T-helper 1 cell treated with Interleukin-12 subunit alpha and Interleukin-12 subunit beta and Interleukin-4 antibody, amounts not matched to agents 30 μg/mL and 1 μg/mL, for 36 hours (primary cell): ENCODE measurements around the gene SEPHS2.
"Not testable (repeated sequence)": the region's sequence is repeated elsewhere in the genome, so short reads cannot be mapped to it uniquely, and the experiment has no call there.

Experiments used
- H3K27ac Mint-ChIP-seq: one replicate; pipeline ENCODE4 v1.8.0; 2021; ENCODE audit warnings: mild to moderate bottlenecking, mixed read lengths
- H3K27me3 Mint-ChIP-seq: one replicate; pipeline ENCODE4 v1.8.0; 2021; ENCODE audit warnings: low read depth, mixed read lengths
- H3K36me3 Mint-ChIP-seq: one replicate; pipeline ENCODE4 v1.8.0; 2021; ENCODE audit warnings: low read depth, mixed read lengths
- H3K4me1 Mint-ChIP-seq: one replicate; pipeline ENCODE4 v1.8.0; 2021; ENCODE audit warnings: low read depth, mixed read lengths
- H3K4me3 Mint-ChIP-seq: one replicate; pipeline ENCODE4 v1.8.0; 2021; ENCODE audit warnings: mild to moderate bottlenecking, moderate library complexity, mixed read lengths
- H3K9me3 Mint-ChIP-seq: one replicate; pipeline ENCODE4 v1.8.0; 2021; ENCODE audit warnings: mixed read lengths

SEPHS2 gene

DNA sequence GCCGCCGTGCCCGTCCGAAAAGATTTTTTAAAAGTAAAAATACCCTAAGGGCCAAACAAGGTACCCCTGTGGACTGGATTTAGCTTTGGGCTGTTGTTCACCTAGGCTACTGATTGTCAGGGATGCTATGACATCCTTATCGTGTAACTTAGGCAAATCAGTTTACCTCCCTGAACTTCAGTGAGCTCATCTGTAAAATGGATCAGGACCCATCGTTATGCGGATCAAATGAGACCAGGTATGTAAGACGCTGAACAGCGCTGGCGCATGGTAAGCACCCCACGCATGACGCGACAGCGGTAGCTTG lies 38.9 kb downstream of the SEPHS2 start:
- Mint-ChIP-seq H3K9me3 (no peaks in the 10 kb centered on the region), H3K27ac (peak overlapping the region; percentile 93), H3K27me3 (no peaks in the 10 kb centered on the region), H3K36me3 (no peaks in the 10 kb centered on the region), H3K4me3 (peak overlapping the region; percentile 98), H3K4me1 (peaks cover 22% of the 10 kb centered on the region)

GRCh38 chr16:30401768-30402425 lies 43.8 kb downstream of the SEPHS2 start:
- Mint-ChIP-seq H3K4me3 (peak overlapping the region; percentile 84), H3K9me3 (no peaks in the 10 kb centered on the region), H3K36me3 (peaks cover 9% of the 10 kb centered on the region), H3K4me1 (peaks cover 24% of the 10 kb centered on the region), H3K27me3 (no peaks in the 10 kb centered on the region), H3K27ac (no peak overlapping the region)

GRCh38 chr16:30399435-30400186 lies 46.1 kb downstream of the SEPHS2 start:
- Mint-ChIP-seq H3K9me3 (no peaks in the 10 kb centered on the region), H3K27me3 (no peaks in the 10 kb centered on the region), H3K4me3 (peak overlapping the region; percentile 84), H3K4me1 (peaks cover 32% of the 10 kb centered on the region), H3K36me3 (peaks cover 14% of the 10 kb centered on the region), H3K27ac (peak overlapping the region; percentile 69)

DNA sequence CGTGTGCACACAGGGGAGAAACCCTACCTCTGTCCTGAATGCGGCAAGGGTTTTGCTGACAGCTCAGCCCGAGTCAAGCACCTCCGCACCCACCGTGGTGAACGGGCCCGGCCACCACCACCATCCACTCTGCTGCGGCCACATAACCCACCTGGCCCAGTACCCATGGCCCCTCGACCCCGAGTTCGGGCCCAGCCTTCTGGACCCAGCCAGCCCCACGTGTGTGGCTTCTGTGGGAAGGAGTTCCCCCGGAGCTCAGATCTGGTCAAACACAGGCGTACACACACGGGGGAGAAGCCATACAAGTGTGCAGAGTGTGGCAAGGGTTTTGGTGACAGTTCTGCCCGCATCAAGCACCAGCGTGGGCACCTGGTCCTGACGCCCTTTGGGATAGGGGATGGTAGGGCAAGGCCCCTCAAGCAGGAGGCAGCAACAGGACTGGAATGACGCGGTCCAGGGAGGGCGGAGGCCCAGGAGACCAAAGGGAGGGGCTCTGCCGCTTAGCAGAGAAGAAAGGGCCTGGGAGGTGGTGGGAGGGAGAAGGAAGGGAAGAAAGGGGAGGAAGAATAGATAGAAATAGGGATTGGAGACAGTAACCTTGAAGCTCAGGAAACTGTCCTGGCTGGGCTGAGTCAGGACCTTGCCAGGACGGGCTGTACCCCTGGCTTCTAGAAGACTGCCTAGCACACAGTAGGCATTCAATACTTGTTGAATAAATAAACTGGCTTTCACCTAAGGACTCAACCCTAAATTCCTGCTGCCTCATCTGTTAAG lies 46.8 kb downstream of the SEPHS2 start:
- H3K9me3 Mint-ChIP-seq, result no peaks in the 10 kb centered on the region
- peaks cover 14% of the 10 kb centered on the region for H3K36me3 Mint-ChIP-seq
- no peak overlapping the region for H3K27ac Mint-ChIP-seq
- no peaks in the 10 kb centered on the region for H3K27me3 Mint-ChIP-seq
- H3K4me1 Mint-ChIP-seq, result peaks cover 35% of the 10 kb centered on the region
- peak overlapping the region; percentile 84 for H3K4me3 Mint-ChIP-seq

- Mint-ChIP-seq H3K27ac (no peak overlapping the region), H3K4me3 (no peak overlapping the region), H3K4me1 (peaks cover 35% of the 10 kb centered on the region)
Observed at GRCh38 chr16:30397776-30398660, 47.7 kb downstream of the SEPHS2 start.

DNA sequence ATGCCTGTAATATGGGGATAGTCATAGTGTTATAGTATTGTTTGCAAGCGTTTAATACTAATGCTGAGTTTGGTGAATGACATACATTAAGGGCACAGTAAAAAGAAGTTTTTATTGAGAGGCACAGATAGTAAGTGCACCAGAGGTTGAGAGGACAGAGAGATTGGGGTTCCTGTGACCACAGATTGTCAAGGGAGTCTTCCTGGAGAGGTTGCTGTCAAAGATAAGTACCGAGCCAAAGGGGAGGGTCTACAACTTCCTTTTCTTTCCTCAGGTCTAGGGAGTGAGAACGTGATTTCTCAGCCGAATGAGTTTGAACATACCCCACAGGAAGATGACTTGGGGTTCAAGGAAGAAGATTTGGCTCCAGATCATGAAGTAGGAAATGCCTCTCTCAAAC lies 48.6 kb downstream of the SEPHS2 start:
- peak overlapping the region; percentile 90 for H3K4me3 Mint-ChIP-seq
- peaks cover 35% of the 10 kb centered on the region for H3K4me1 Mint-ChIP-seq
- no peaks in the 10 kb centered on the region for H3K9me3 Mint-ChIP-seq
- H3K27ac Mint-ChIP-seq, result no peak overlapping the region
- peaks cover 14% of the 10 kb centered on the region for H3K36me3 Mint-ChIP-seq
- H3K27me3 Mint-ChIP-seq, result no peaks in the 10 kb centered on the region

More at GRCh38 chr16:30397776-30398660, 47.7 kb downstream of the SEPHS2 start:
- Mint-ChIP-seq H3K27me3 (no peaks in the 10 kb centered on the region), H3K9me3 (no peaks in the 10 kb centered on the region), H3K36me3 (peaks cover 14% of the 10 kb centered on the region)

GRCh38 chr16:30396627-30397026 lies 49.0 kb downstream of the SEPHS2 start:
- H3K9me3 Mint-ChIP-seq, H3K27ac Mint-ChIP-seq, H3K27me3 Mint-ChIP-seq: not testable (repeated sequence)
- peaks cover 14% of the 10 kb centered on the region for H3K36me3 Mint-ChIP-seq
- peak overlapping the region; percentile 90 for H3K4me3 Mint-ChIP-seq
- peaks cover 34% of the 10 kb centered on the region for H3K4me1 Mint-ChIP-seq

- peak overlapping the region; percentile 90 for H3K4me3 Mint-ChIP-seq
- peaks cover 32% of the 10 kb centered on the region for H3K4me1 Mint-ChIP-seq
- no peaks in the 10 kb centered on the region for H3K9me3 Mint-ChIP-seq
- peak overlapping the region; percentile 74 for H3K27ac Mint-ChIP-seq
- no peaks in the 10 kb centered on the region for H3K27me3 Mint-ChIP-seq
- peaks cover 14% of the 10 kb centered on the region for H3K36me3 Mint-ChIP-seq
Observed at GRCh38 chr16:30395992-30396585, 49.6 kb downstream of the SEPHS2 start.

- Mint-ChIP-seq H3K9me3 (no peaks in the 10 kb centered on the region), H3K4me3 (peak within 1 kb of the TSS; percentile 90), H3K27me3 (no peaks in the 10 kb centered on the region), H3K27ac (peak within 1 kb of the TSS; percentile 74), H3K36me3 (peaks cover 14% of the 10 kb centered on the region), H3K4me1 (peaks cover 28% of the 10 kb centered on the region)
Observed at GRCh38 chr16:30395155-30395991, 50.3 kb downstream of the SEPHS2 start, which contains the start of gene ZNF48. TSS of gene ZNF48 (plus strand) at chr16:30395420. CDS start at chr16:30395795, 375 bp downstream.

GRCh38 chr16:30394592-30395154 lies 51.0 kb downstream of the SEPHS2 start:
- Mint-ChIP-seq H3K4me3 (peak overlapping the region; percentile 82), H3K27ac (peak overlapping the region; percentile 69), H3K9me3 (no peaks in the 10 kb centered on the region), H3K36me3 (peaks cover 14% of the 10 kb centered on the region), H3K4me1 (peaks cover 24% of the 10 kb centered on the region), H3K27me3 (no peaks in the 10 kb centered on the region)
